ENCODE results near the gene NSD1.

DNA sequence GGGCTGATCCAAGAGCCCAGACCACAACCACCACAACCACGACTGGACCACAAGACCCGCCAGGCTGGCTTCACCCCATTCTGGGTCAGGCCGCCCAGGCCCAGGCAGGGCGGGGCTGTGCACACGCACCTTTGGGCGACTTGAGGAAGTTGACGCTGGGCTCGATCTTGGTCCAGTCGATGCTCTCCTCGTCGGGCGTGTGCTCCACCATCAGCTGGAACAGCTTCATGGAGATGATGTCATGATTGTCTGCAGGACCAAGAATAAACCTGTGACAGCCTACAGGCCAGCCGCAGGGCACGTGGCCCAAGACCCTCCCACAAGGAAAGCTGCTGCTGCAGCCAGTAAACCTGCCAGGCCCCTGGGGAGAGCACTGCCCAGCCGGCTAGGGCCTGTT, 200.6 kb downstream of the NSD1 start:
- TF ChIP-seq, protein P1, sequence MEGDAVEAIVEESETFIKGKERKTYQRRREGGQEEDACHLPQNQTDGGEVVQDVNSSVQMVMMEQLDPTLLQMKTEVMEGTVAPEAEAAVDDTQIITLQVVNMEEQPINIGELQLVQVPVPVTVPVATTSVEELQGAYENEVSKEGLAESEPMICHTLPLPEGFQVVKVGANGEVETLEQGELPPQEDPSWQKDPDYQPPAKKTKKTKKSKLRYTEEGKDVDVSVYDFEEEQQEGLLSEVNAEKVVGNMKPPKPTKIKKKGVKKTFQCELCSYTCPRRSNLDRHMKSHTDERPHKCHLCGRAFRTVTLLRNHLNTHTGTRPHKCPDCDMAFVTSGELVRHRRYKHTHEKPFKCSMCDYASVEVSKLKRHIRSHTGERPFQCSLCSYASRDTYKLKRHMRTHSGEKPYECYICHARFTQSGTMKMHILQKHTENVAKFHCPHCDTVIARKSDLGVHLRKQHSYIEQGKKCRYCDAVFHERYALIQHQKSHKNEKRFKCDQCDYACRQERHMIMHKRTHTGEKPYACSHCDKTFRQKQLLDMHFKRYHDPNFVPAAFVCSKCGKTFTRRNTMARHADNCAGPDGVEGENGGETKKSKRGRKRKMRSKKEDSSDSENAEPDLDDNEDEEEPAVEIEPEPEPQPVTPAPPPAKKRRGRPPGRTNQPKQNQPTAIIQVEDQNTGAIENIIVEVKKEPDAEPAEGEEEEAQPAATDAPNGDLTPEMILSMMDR (conservative IDR thresholded peaks at IDR 0.05; ENCODE audit: low read depth, low read length): no peak
- TF ChIP-seq POLR2A (IDR thresholded peaks at IDR 0.05; ENCODE audit: low read depth, low read length): no peak
- TF ChIP-seq SMC3 (IDR thresholded peaks at IDR 0.05; ENCODE audit: low read depth, low read length): no peak
- TF ChIP-seq, protein P2, sequence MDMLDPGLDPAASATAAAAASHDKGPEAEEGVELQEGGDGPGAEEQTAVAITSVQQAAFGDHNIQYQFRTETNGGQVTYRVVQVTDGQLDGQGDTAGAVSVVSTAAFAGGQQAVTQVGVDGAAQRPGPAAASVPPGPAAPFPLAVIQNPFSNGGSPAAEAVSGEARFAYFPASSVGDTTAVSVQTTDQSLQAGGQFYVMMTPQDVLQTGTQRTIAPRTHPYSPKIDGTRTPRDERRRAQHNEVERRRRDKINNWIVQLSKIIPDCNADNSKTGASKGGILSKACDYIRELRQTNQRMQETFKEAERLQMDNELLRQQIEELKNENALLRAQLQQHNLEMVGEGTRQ (IDR thresholded peaks at IDR 0.05; ENCODE audit: low read depth, low read length): no peak

Measured in IMR-90 (cell line).